ENCODE results near the gene PROK1. TPM values are rescaled to one million over a fixed set of nuclear protein-coding genes. Genes with fewer than 3 reads are reported as not detected.
"Not testable (repeated sequence)": the region's sequence is repeated elsewhere in the genome, so short reads cannot be mapped to it uniquely, and the experiment has no call there.

The PROK1 gene, protein sequence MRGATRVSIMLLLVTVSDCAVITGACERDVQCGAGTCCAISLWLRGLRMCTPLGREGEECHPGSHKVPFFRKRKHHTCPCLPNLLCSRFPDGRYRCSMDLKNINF
- total RNA-seq (not detected), polyA plus RNA-seq (5.3 TPM)

- WGBS = 52% methylated on average over 8 of the region's 8 CpGs
- Histone ChIP-seq H3K36me3 (ENCODE audit: insufficient read depth) (no peaks in the 10 kb centered on the region), H3K4me3 (ENCODE audit: low read depth, low read length) (no peak within 1 kb of the TSS)
Observed at GRCh38 chr1:110450929-110451328, at the start of gene PROK1. Gene PROK1, plus strand, starts transcription at chr1:110451149. Its CDS starts 68 bp downstream, at chr1:110451217.

DNA sequence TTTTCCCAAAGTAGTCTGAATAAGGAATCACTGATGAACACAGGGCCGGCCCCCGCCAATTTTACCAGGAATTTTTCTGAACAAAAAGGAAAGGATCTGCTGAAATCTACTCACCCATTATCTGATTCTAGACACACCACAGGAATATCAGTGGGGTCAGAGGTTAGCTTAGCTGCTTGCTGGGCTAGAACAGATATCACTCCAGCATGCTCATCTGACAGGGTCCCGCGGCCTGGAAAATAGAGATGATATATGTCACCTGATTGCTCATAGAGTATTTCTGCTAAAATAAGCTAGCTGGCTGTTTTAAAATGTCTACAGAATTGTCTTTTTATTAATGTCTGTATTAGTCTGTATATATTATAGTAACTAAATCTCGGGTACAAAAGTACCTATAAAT lies 47.1 kb upstream of the PROK1 start:
- H3K36me3 ChIP-seq (ENCODE audit: insufficient read depth) = peaks cover 14% of the 10 kb centered on the region
- peaks cover 2% of the 10 kb centered on the region for H3K4me1 ChIP-seq (ENCODE audit: insufficient read depth)
- H3K4me3 ChIP-seq (ENCODE audit: low read depth, low read length) = no peak overlapping the region
- no peak overlapping the region for H3K27ac ChIP-seq (ENCODE audit: low read depth)
- WGBS = 93% methylated on average over 5 of the region's 5 CpGs
- no peak for DNase-seq (ENCODE audit: extremely low spot score)

More at GRCh38 chr1:110450929-110451328, at the start of gene PROK1:
- Histone ChIP-seq H3K27ac (ENCODE audit: low read depth) (no peak within 1 kb of the TSS), H3K4me1 (ENCODE audit: insufficient read depth) (no peaks in the 10 kb centered on the region)
- no peak for DNase-seq (ENCODE audit: extremely low spot score)

DNA sequence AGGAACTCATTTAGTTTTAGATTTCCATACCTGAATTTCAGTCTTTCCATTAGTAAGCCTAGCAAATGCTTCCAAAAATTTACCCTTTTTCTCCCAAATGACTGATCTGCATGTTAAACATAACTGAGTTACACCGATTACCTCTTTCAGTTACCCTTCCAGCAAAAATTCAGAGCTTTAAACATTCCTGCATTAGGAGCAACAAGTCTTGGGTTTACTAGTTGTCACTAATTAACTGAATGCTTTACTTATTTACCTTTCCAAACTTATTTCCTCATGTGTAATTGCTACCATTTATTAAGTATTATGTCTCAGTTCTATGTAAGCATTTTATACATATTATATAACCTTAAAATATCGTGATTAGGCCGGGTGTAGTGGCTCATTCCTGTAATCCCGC lies 46.5 kb upstream of the PROK1 start:
- WGBS = 92% methylated on average over 4 of the region's 4 CpGs
- H3K36me3 ChIP-seq (ENCODE audit: insufficient read depth) = peaks cover 14% of the 10 kb centered on the region
- peaks cover 2% of the 10 kb centered on the region for H3K4me1 ChIP-seq (ENCODE audit: insufficient read depth)
- no peak for DNase-seq (ENCODE audit: extremely low spot score)
- no peak overlapping the region for H3K4me3 ChIP-seq (ENCODE audit: low read depth, low read length)
- H3K27ac ChIP-seq (ENCODE audit: low read depth) = no peak overlapping the region

- not testable (repeated sequence) for H3K27ac ChIP-seq (ENCODE audit: low read depth); DNase-seq (ENCODE audit: extremely low spot score); H3K4me1 ChIP-seq (ENCODE audit: insufficient read depth)
- WGBS = 82% methylated on average over 15 of the region's 15 CpGs
- Histone ChIP-seq H3K36me3 (ENCODE audit: insufficient read depth) (peaks cover 10% of the 10 kb centered on the region), H3K4me3 (ENCODE audit: low read depth, low read length) (peak overlapping the region; percentile 79)
Observed at GRCh38 chr1:110406407-110406806, 44.5 kb upstream of the PROK1 start.

- Histone ChIP-seq H3K4me1 (ENCODE audit: insufficient read depth) (peaks cover 2% of the 10 kb centered on the region), H3K27ac (ENCODE audit: low read depth) (peak within 1 kb of the TSS; percentile 90), H3K36me3 (ENCODE audit: insufficient read depth) (peaks cover 6% of the 10 kb centered on the region), H3K4me3 (ENCODE audit: low read depth, low read length) (peak within 1 kb of the TSS; percentile 79)
- under 1% methylated on average over 76 of the region's 76 CpGs for WGBS
- peak; percentile 84 for DNase-seq (ENCODE audit: extremely low spot score)
Observed at GRCh38 chr1:110407260-110408210, 43.4 kb upstream of the PROK1 start, which contains the start of gene LAMTOR5. Gene LAMTOR5, minus strand, starts transcription at chr1:110407694. Its CDS starts 74 bp downstream, at chr1:110407620.

DNA sequence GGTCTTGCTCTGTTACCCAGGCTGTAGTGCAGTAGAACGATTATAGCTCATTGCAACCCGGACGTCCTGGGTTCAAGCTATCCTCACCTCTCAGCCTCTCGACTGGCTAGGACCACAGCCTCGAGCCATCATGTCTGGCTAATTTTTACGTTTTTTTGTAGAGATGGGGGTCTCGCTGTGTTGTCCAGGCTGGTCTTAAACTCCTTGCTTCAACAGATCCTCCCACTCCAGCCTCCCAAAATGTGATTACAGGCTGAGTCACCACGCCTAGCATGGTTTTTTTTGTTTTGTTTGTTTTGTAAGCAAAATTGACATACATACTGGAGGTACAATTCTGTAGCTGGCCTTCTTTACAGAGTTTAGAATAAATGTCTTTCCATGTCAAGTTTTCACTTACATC lies 42.5 kb upstream of the PROK1 start:
- H3K27ac ChIP-seq (ENCODE audit: low read depth) = no peak overlapping the region
- peaks cover 2% of the 10 kb centered on the region for H3K4me1 ChIP-seq (ENCODE audit: insufficient read depth)
- DNase-seq (ENCODE audit: extremely low spot score) = no peak
- WGBS = 89% methylated on average over 8 of the region's 8 CpGs
- H3K4me3 ChIP-seq (ENCODE audit: low read depth, low read length) = no peak overlapping the region
- H3K36me3 ChIP-seq (ENCODE audit: insufficient read depth) = peaks cover 4% of the 10 kb centered on the region

DNA sequence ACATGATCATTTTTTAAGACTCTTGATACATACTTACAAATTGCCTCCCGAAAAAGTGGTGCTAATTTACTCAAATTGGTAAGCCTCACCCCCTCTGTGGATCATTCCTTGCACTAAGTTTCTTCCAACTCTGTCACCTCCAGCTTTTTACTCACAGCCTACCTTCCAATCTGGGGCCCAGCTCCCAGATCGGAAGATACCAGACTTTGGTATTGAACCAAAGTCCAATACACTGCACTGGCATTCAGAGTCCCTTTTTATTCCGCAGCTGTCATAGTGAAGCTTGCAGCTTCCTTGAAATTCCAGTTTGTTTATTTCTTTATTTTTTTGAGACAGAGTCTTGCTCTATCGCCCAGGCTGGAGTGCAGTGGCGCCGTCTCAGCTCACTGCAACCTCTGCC lies 41.6 kb upstream of the PROK1 start:
- DNase-seq (ENCODE audit: extremely low spot score) = no peak
- Histone ChIP-seq H3K27ac (ENCODE audit: low read depth) (no peak overlapping the region), H3K4me1 (ENCODE audit: insufficient read depth) (peaks cover 2% of the 10 kb centered on the region), H3K4me3 (ENCODE audit: low read depth, low read length) (no peak overlapping the region), H3K36me3 (ENCODE audit: insufficient read depth) (no peaks in the 10 kb centered on the region)
- 96% methylated on average over 6 of the region's 6 CpGs for WGBS

DNA sequence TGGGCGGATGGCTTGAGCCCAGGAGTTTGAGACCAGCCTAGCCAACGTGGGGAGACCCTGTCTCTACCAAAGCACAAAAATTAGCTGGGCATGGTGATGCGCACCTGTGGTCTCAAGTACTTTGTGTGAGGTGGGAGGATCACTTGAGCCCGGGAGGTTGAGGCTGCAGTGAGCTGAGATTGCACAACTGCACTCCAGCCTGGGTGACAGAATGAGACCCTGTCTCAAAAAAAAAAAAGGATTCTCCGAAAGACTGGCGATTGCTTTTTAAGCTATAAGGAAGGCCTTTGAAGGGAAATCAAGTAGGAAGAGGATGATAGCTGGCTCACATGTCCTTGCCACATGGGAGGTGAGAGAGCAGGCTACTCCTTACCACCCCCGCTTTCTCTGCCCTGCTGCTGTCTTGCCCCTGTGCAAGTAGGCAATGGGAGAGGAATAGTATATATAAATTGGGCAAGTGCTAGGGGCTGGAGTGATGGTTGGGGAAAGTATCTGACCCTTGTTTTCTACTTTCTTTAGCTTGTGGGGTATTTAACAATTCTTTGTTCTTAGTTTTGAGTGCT lies 39.7 kb upstream of the PROK1 start:
- no peak overlapping the region for H3K27ac ChIP-seq (ENCODE audit: low read depth)
- H3K36me3 ChIP-seq (ENCODE audit: insufficient read depth) = no peaks in the 10 kb centered on the region
- DNase-seq (ENCODE audit: extremely low spot score) = no peak
- 84% methylated on average over 7 of the region's 7 CpGs for WGBS
- H3K4me3 ChIP-seq (ENCODE audit: low read depth, low read length) = no peak overlapping the region
- peaks cover under 1% of the 10 kb centered on the region for H3K4me1 ChIP-seq (ENCODE audit: insufficient read depth)

GRCh38 chr1:110412576-110412975 lies 38.4 kb upstream of the PROK1 start:
- 20% methylated on average over 4 of the region's 4 CpGs for WGBS
- Histone ChIP-seq H3K36me3 (ENCODE audit: insufficient read depth) (no peaks in the 10 kb centered on the region), H3K4me3 (ENCODE audit: low read depth, low read length) (no peak overlapping the region), H3K27ac (ENCODE audit: low read depth) (no peak overlapping the region), H3K4me1 (ENCODE audit: insufficient read depth) (no peaks in the 10 kb centered on the region)
- no peak for DNase-seq (ENCODE audit: extremely low spot score)

DNA sequence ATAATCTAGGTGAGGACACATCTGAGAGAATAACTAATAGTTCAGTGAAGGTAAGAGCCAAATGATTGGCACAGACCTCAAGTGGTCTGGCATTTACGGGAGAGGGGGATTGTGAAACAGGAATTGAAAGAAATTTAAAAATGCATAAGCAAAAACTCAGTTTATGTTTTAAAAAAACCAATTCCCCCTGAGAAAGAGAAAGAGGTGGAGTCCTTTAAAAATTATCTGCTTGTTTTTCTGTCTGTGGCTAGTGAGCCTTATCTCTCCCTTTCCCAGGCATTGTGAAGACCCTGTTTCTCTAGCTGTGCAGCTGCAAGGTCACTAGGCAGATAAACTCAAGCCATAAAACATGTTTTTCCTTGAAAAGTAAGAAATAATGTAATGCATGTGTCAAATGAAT lies 37.9 kb upstream of the PROK1 start:
- H3K36me3 ChIP-seq (ENCODE audit: insufficient read depth); DNase-seq (ENCODE audit: extremely low spot score); H3K4me3 ChIP-seq (ENCODE audit: low read depth, low read length); H3K4me1 ChIP-seq (ENCODE audit: insufficient read depth); H3K27ac ChIP-seq (ENCODE audit: low read depth): not testable (repeated sequence)
- 60% methylated on average over 1 of the region's 1 CpG for WGBS

DNA sequence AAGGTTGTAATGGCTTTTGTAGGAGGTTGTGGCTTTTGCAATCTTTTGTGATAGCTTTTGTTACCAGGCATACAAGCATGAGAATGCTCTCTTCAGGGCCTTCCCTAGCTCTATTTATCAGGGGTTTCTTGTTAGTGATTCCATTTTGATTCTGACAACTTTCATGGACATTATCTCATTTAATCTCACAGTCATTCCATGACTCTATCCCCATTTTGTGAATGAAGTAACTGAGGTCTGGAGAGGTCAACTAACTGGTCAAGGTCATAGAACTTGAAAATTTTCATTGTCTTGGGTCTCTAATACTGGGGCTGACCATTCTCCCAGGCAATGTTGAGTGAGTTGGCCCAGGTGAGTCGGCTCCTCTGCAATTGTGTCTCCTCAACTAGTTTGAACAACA lies 32.2 kb upstream of the PROK1 start:
- 91% methylated on average over 1 of the region's 1 CpG for WGBS
- H3K4me3 ChIP-seq (ENCODE audit: low read depth, low read length) = no peak overlapping the region
- no peaks in the 10 kb centered on the region for H3K4me1 ChIP-seq (ENCODE audit: insufficient read depth)
- DNase-seq (ENCODE audit: extremely low spot score) = no peak
- no peaks in the 10 kb centered on the region for H3K36me3 ChIP-seq (ENCODE audit: insufficient read depth)
- H3K27ac ChIP-seq (ENCODE audit: low read depth) = no peak overlapping the region

DNA sequence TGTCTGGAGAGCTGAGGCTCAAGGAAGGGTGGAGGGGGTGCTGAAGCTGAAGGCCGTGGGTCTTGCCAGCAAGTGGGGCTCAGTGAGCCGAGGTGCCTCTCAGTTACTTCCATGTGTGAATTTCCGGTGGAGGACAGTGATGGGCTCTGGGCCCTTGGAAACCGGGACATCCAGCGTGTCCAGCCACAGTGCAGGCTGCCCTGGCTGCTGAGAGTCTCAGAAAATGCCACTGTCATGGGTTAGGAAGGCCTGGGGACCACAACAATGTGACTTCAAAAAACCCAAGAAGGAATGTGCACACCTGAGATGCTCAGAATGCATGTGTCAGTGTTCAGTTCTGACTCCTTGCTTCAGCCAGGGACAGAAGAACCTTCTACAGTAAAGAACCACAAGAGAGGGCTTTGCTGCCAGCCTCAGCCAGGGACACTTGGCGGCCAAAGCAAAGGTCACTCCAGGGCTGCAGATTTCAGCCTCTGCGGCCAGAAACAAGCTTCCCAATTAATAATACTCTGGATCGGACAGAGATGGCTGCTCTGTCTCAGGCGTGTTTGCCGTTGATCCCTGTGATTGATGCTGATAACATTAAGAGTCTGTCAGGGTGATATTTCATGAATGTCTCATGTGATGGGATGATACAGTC lies 30.8 kb upstream of the PROK1 start:
- no peak overlapping the region for H3K4me3 ChIP-seq (ENCODE audit: low read depth, low read length)
- H3K36me3 ChIP-seq (ENCODE audit: insufficient read depth) = no peaks in the 10 kb centered on the region
- no peak for DNase-seq (ENCODE audit: extremely low spot score)
- WGBS = 81% methylated on average over 10 of the region's 10 CpGs
- no peak overlapping the region for H3K27ac ChIP-seq (ENCODE audit: low read depth)
- H3K4me1 ChIP-seq (ENCODE audit: insufficient read depth) = no peaks in the 10 kb centered on the region

DNA sequence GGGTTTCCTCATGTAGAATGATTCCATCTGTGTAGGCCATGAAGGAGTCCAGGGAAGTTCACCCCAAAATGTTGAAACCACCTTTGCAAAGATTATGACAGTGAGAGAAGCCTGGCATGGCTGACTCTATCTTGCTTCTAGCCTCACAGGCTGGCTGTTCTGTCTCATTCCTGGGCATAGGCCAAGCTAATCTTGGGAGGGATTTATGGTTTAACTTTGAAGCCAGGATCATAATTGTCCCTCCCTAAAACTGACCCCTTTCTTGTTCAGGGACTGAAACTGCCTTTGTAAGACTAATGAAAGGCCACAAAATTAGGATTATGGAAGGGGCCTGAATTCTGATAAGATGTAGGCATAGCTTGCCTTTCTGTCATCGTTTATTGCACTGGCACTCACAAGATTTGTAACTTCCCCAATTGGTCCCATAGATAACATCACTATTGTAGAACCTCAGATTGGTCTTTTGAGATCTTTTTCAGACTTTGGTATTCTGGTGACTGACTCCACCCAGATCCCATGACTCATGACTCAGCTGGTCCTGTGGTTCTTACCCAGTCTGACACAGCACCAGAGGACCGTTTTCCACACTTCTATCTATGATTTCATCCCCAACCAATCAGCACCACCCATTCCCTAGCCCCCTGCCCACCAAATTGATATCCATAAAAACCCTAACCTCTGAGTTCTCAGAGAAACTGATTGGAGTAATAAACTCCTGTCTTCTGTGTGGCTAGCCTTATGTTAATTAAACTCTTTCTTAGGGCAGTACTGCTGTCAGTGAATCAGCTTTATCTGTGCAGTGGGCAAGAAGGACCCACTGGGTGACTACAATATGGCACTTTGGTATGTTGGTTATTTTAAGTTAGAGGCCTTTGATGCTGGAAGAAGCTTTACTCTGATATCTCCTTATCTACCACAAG lies 29.8 kb upstream of the PROK1 start:
- H3K4me3 ChIP-seq (ENCODE audit: low read depth, low read length) = no peak overlapping the region
- DNase-seq (ENCODE audit: extremely low spot score) = no peak
- no peaks in the 10 kb centered on the region for H3K36me3 ChIP-seq (ENCODE audit: insufficient read depth)
- 55% methylated on average over 2 of the region's 2 CpGs for WGBS
- no peak overlapping the region for H3K27ac ChIP-seq (ENCODE audit: low read depth)
- no peaks in the 10 kb centered on the region for H3K4me1 ChIP-seq (ENCODE audit: insufficient read depth)
